Measurements from ENCODE around the gene RIBC2.

DNA sequence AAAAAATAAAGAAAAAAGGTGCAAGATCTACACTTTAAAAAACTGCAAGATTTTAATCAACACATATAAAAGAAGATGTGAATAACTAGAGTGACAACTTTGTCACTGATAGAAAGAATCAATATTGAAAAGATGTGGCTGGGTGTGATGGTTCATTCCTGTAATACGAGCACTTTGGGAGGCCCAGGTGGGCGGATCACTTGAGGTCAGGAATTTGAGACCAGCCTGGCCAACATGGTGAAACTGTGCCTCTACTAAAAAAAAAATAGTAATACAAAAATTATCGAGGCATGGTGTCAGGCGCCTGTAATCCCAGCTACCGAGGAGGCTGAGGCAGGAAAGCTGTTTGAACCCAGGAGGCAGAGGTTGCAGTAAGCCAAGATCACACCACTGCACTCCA, 68.2 kb downstream of the RIBC2 start:
- TF ChIP-seq POLR2A (IDR thresholded peaks at IDR 0.05; ENCODE audit: low read depth, low read length) (no peak), CEBPB (IDR thresholded peaks at IDR 0.05; ENCODE audit: low read depth, low read length) (no peak), MXI1 (IDR thresholded peaks at IDR 0.05; ENCODE audit: borderline replicate concordance, low read depth, low read length) (no peak), CHD1 (IDR thresholded peaks at IDR 0.05; ENCODE audit: low read depth, low read length) (no peak)

All from IMR-90 (cell line).